H1 (cell line): ENCODE measurements around the gene TYW5. TPM values are rescaled to one million over a fixed set of nuclear protein-coding genes. Genes with fewer than 3 reads are reported as not detected.
A peak's percentile ranks its signal among the peaks of the same experiment; 100 is the strongest.

Source experiments
- CTCF ChIA-PET: fragments of 300-600 bp; sonication (Branson Sonifier 250); formaldehyde crosslinking; loops from one replicate; lab custom pipeline; 2021; ENCODE audit not compliant: partially characterized antibody; lab: Charles Lee
- POLR2A ChIA-PET: fragments of 300-600 bp; sonication (Branson Sonifier 250); formaldehyde crosslinking; loops from one replicate; lab custom pipeline; 2021; ENCODE audit warnings: inconsistent platforms; ENCODE audit not compliant: partially characterized antibody; lab: Charles Lee
- DNase-seq, 2 experiments: peaks; one replicate each; pipeline versions ENCODE4 v3.0.0 to v3.0.0-alpha.2; 2010 to 2022; ENCODE audit warnings: low spot score in 2 of 2, low read depth in 1 of 2, mixed read lengths in 1 of 2
- FAIRE-seq: peaks from 2 replicates; lab custom pipeline; 2011; peaks lifted over from hg19 to GRCh38; lab: Jason Lieb, UNC
- H2AFZ ChIP-seq: 2 replicates; pipeline ENCODE4 v1.8.1; 2012; ENCODE audit warnings: low read length, inconsistent platforms
- H2AK5ac ChIP-seq: 2 replicates; pipeline ENCODE4 v1.6.1; 2013; ENCODE audit warnings: low read depth, low read length
- H2BK120ac ChIP-seq: replicated peaks from 2 replicates; pipeline ENCODE3; 2013; ENCODE audit warnings: low read depth, low read length, inconsistent platforms
- H2BK12ac ChIP-seq: 2 replicates; pipeline ENCODE4 v1.6.1; 2013; ENCODE audit warnings: low read depth, low read length
- H2BK15ac ChIP-seq: 2 replicates; pipeline ENCODE4 v1.6.1; 2013; ENCODE audit warnings: low read length
- H2BK20ac ChIP-seq: 2 replicates; pipeline ENCODE4 v1.6.1; 2013; ENCODE audit warnings: low read length
- H2BK5ac ChIP-seq: 2 replicates; pipeline ENCODE4 v1.6.1; 2013; ENCODE audit warnings: low read depth, low read length
- H3K14ac ChIP-seq: 2 replicates; pipeline ENCODE4 v1.6.1; 2013; ENCODE audit warnings: inconsistent platforms; ENCODE audit not compliant: insufficient read length
- H3K18ac ChIP-seq: 2 replicates; pipeline ENCODE4 v1.6.1; 2013; ENCODE audit warnings: low read length; ENCODE audit errors: extremely low read depth
- H3K23ac ChIP-seq: 2 replicates; pipeline ENCODE4 v1.6.1; 2013; ENCODE audit warnings: inconsistent platforms; ENCODE audit not compliant: insufficient read length
- H3K23me2 ChIP-seq: 2 replicates; pipeline ENCODE4 v1.6.1; 2013; ENCODE audit warnings: low read depth, low read length
- H3K27ac ChIP-seq: 2 replicates; pipeline ENCODE4 v1.6.1; 2011; ENCODE audit warnings: low read depth, low read length, inconsistent platforms
- H3K27me3 ChIP-seq, 4 experiments: replicated peaks in 1 of 4; 1 replicate in 1 of 4; 2 replicates in 3 of 4; pipeline versions ENCODE4 v1.6.1 to v1.8.1; 2011 to 2013; ENCODE audit warnings: low read length in 3 of 4, mild to moderate bottlenecking in 3 of 4, inconsistent platforms in 2 of 4, mixed read lengths in 2 of 4, moderate library complexity in 1 of 4; ENCODE audit not compliant: control insufficient read depth in 3 of 4, insufficient read depth in 3 of 4; ENCODE audit errors: extremely low read depth in 1 of 4
- H3K36me3 ChIP-seq, 4 experiments: 2 replicates each; pipeline versions ENCODE4 v1.6.1 to v1.8.1; 2011 to 2013; ENCODE audit warnings: mild to moderate bottlenecking in 4 of 4, low read length in 3 of 4, moderate library complexity in 2 of 4, control low read depth in 1 of 4, inconsistent platforms in 1 of 4; ENCODE audit not compliant: insufficient read depth in 4 of 4, control insufficient read depth in 2 of 4
- H3K4ac ChIP-seq: replicated peaks from 2 replicates; pipeline ENCODE3; 2013; ENCODE audit warnings: low read length, low read depth, mixed read lengths, inconsistent platforms; ENCODE audit not compliant: insufficient read length
- H3K4me1 ChIP-seq, 4 experiments: replicated peaks in 1 of 4; 1 replicate in 1 of 4; 2 replicates in 3 of 4; pipeline versions ENCODE4 v1.6.1 to v1.8.1; 2011 to 2013; ENCODE audit warnings: low read length in 3 of 4, inconsistent platforms in 2 of 4, mixed read lengths in 1 of 4; ENCODE audit not compliant: insufficient read depth in 4 of 4, control insufficient read depth in 3 of 4
- H3K4me2 ChIP-seq, 2 experiments: 2 replicates each; pipeline versions ENCODE4 v1.6.1 to v1.8.1; 2011 to 2013; ENCODE audit warnings: low read depth in 2 of 2, low read length in 2 of 2, control low read depth in 1 of 2, inconsistent platforms in 1 of 2, mild to moderate bottlenecking in 1 of 2; ENCODE audit not compliant: insufficient read depth in 1 of 2
- H3K4me3 ChIP-seq, 4 experiments: fragments of 200-600, 300-600 bp in 1 of 4; sonication (generic), shearing (Covaris generic), sonication (Bioruptor Twin) in 1 of 4; 2 replicates each; pipeline versions ENCODE4 v1.5.1 to v1.8.1; 2011 to 2016; ENCODE audit warnings: low read length in 4 of 4, low read depth in 3 of 4, control low read depth in 2 of 4, inconsistent platforms in 2 of 4, mild to moderate bottlenecking in 2 of 4, mixed read lengths in 1 of 4, moderate library complexity in 1 of 4; ENCODE audit not compliant: insufficient read depth in 2 of 4; ENCODE audit errors: extremely low read depth in 1 of 4
- H3K56ac ChIP-seq: replicated peaks from 2 replicates; pipeline ENCODE3; 2013; ENCODE audit warnings: low read depth, mild to moderate bottlenecking, mixed read lengths, low read length, inconsistent platforms; ENCODE audit not compliant: insufficient read length
- H3K79me1 ChIP-seq: 2 replicates; pipeline ENCODE4 v1.6.1; 2013; ENCODE audit warnings: low read depth, low read length, control low read depth
- H3K79me2 ChIP-seq, 2 experiments: 2 replicates each; pipeline versions ENCODE4 v1.6.1 to v1.8.1; 2012 to 2013; ENCODE audit warnings: low read length in 2 of 2, mild to moderate bottlenecking in 2 of 2, inconsistent platforms in 1 of 2; ENCODE audit not compliant: insufficient read depth in 2 of 2, control insufficient read depth in 1 of 2
- H3K9ac ChIP-seq, 4 experiments: replicated peaks in 1 of 4; 1 replicate in 1 of 4; 2 replicates in 3 of 4; pipeline versions ENCODE4 v1.6.1 to v1.8.1; 2011 to 2013; ENCODE audit warnings: low read depth in 3 of 4, low read length in 3 of 4, control low read depth in 2 of 4, mild to moderate bottlenecking in 2 of 4, moderate library complexity in 2 of 4, inconsistent platforms in 1 of 4; ENCODE audit errors: extremely low read depth in 1 of 4
- H3K9me3 ChIP-seq, 2 experiments: 2 replicates each; pipeline versions ENCODE4 v1.6.1 to v1.8.1; 2012 to 2013; ENCODE audit warnings: mild to moderate bottlenecking in 2 of 2, moderate library complexity in 2 of 2, control low read depth in 1 of 2, inconsistent platforms in 1 of 2, low read depth in 1 of 2, low read length in 1 of 2, mixed read lengths in 1 of 2; ENCODE audit not compliant: insufficient read depth in 2 of 2
- H4K20me1 ChIP-seq, 2 experiments: replicated peaks in 1 of 2; 2 replicates each; pipeline versions ENCODE3 to v1.8.1; 2011 to 2013; ENCODE audit warnings: inconsistent platforms in 2 of 2, low read length in 2 of 2, mild to moderate bottlenecking in 1 of 2; ENCODE audit not compliant: insufficient read depth in 2 of 2, control insufficient read depth in 1 of 2
- H4K5ac ChIP-seq: 2 replicates; pipeline ENCODE4 v1.6.1; 2013; ENCODE audit warnings: low read length, low read depth, mixed read lengths, inconsistent platforms; ENCODE audit not compliant: insufficient read length
- H4K8ac ChIP-seq: 2 replicates; pipeline ENCODE4 v1.8.0; 2013; ENCODE audit warnings: mild to moderate bottlenecking, moderate library complexity, low read length, inconsistent platforms; ENCODE audit not compliant: insufficient read depth; ENCODE audit errors: extremely low read depth
- H4K91ac ChIP-seq: replicated peaks from 2 replicates; pipeline ENCODE3; 2013; ENCODE audit warnings: low read length, mixed read lengths, inconsistent platforms; ENCODE audit not compliant: insufficient read length
- CTCF ChIP-seq, 3 experiments: IDR thresholded peaks; 1 replicate in 2 of 3; 2 replicates in 1 of 3; pipeline versions ENCODE4 v1.5.1 to v1.6.1; 2011; ENCODE audit warnings: low read length in 3 of 3, mild to moderate bottlenecking in 3 of 3, inconsistent platforms in 2 of 3, low read depth in 1 of 3, moderate library complexity in 1 of 3; ENCODE audit not compliant: insufficient read depth in 1 of 3; ENCODE audit errors: control extremely low read depth in 1 of 3
- NANOG ChIP-seq: IDR thresholded peaks from 2 replicates; pipeline ENCODE4 v1.6.1; 2011; ENCODE audit warnings: low read length, low read depth, mild to moderate bottlenecking, inconsistent platforms; ENCODE audit not compliant: insufficient read depth, poor library complexity, severe bottlenecking
- POU5F1 ChIP-seq: IDR thresholded peaks from 2 replicates; pipeline ENCODE4 v1.6.1; 2011; ENCODE audit warnings: low read depth, mild to moderate bottlenecking, low read length, moderate library complexity
- RAD21 ChIP-seq, 2 experiments: IDR thresholded peaks in 1 of 2; conservative IDR thresholded peaks in 1 of 2; 2 replicates each; pipeline ENCODE4 v1.6.1; 2011; ENCODE audit warnings: low read depth in 2 of 2, low read length in 2 of 2, improper control_type of control experiment in 1 of 2, inconsistent platforms in 1 of 2, mild to moderate bottlenecking in 1 of 2, moderate library complexity in 1 of 2
- WGBS, 2 experiments: shearing (Covaris generic) in 1 of 2; methylation state at CpG; one replicate each; pipeline versions ENCODE4 v1.1.6 to v1.1.7; 2013 to 2015; ENCODE audit warnings: low lambda C conversion rate in 2 of 2, mixed read lengths in 2 of 2, inconsistent platforms in 1 of 2, low coverage in 1 of 2, missing lambda C conversion rate in 1 of 2; ENCODE audit not compliant: insufficient replicate concordance in 2 of 2, insufficient coverage in 1 of 2, insufficient read length in 1 of 2; ENCODE audit errors: extremely low coverage in 1 of 2, missing lambda C conversion rate in 1 of 2; 5-methylcytosine and 5-hydroxymethylcytosine counted together
- polyA plus RNA-seq, 7 experiments: library from polyadenylated mRNA; depleted of rRNA in 3 of 7; stranded (reverse) in 5 of 7; unstranded in 2 of 7; fragments of >200 nt in 5 of 7; fragments of 200-250 nt in 2 of 7; gene quantifications; 1 replicate in 5 of 7; 2 replicates in 1 of 7; 4 replicates in 1 of 7; pipeline versions ENCODE4 v1.2.1 to v1.2.3, GENCODE V29; 2011 to 2013; ENCODE audit warnings: missing spikeins in 2 of 7, mixed read lengths in 2 of 7
- total RNA-seq: library from RNA; stranded (reverse); fragmentation: NEBNext Ultra II Directional; extraction: Animal tissue kit (Norgen Biotek cat#: 25700); gene quantifications from 2 replicates; pipeline ENCODE4 v1.2.1, GENCODE V29; 2021

The TYW5 gene
- total and polyA plus RNA-seq, 2 of the 8 experiments (the other 6 are each of a cell fraction or from before 2014, with no cell fraction given) = 5.4 to 11.3 TPM

DNA sequence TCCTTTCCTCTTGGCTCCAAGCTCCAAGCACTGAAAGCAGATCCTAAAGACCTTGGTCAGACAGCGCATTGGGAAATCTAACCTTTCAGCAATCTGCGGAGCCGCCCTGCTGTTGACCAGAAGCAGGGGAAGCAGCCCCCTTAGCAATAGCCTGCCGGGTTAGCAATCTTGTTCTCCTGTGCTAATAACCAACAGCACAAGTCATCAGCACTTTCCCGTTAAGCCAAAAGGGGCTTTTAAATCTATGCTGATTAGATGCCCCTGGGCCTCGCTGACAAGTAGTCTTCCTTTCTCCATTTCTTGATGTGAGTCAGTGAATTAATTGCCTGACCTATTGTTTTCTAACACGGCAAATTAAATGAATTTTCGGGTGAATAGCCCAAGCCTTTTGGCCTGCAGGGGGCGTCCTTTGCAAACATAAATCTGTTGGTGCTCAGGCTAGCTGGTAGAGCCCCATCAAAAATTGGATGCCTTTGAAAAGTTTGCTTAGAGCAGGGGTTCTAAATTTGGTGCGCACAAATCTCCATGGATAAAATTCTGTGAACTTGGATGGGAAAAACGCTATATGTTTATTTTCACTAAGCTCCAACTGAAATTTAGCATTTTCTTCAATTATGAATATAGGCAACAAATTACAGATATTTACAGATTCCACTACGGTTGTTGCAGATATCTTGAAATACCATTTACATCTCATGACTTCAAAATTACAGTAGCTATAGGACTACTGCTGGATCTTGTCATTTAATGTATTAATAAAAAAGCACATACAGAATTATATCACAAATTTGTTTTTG lies 24.7 kb upstream of the TYW5 start:
- H4K8ac ChIP-seq = no peak overlapping the region
- 24% methylated on average over 12 of the region's 12 CpGs; no CpG with 5 or more reads in 1 of the 2 experiments for WGBS, 2 experiments
- no peak overlapping the region for H3K9ac ChIP-seq
- H3K23me2 ChIP-seq = 0 out of 2 replicates have a peak, but pooled peaks cover 1% of the 10 kb centered on the region
- H3K23ac ChIP-seq = no peak overlapping the region
- H3K79me1 ChIP-seq = no peaks in the 10 kb centered on the region
- no peak overlapping the region; the same call in 1 of the 2 replicates for H2BK12ac ChIP-seq
- peak overlapping the region; percentile 43; the same call in 1 of the 2 replicates for H3K18ac ChIP-seq
- no peak overlapping the region for H2BK15ac ChIP-seq
- peak overlapping the region; percentile 75; the same call in 1 of the 2 replicates for H2AFZ ChIP-seq
- no peaks in the 10 kb centered on the region for H4K20me1 ChIP-seq
- peak overlapping the region; percentile 38 for H4K5ac ChIP-seq
- peak overlapping the region in 3 of 4 experiments; percentile 16 to 44 (median 37); a peak in 4 of 8 replicates for H3K4me3 ChIP-seq
- H3K27ac ChIP-seq = no peak overlapping the region
- ChIA-PET CTCF (interaction anchor here (0.7 to 1.7 kb wide), 17 partner anchors 9 to 718 kb away, joined by 3 to 12 read pairs (median 4); partner anchors contain the start of gene SPATS2L), POLR2A (no interaction called here)
- DNase-seq (peak; percentile 63 to 96), FAIRE-seq (peak; percentile 96)
- peak overlapping the region; percentile 70 for H4K91ac ChIP-seq
- H3K79me2 ChIP-seq = no peaks in the 10 kb centered on the region
- H3K4ac ChIP-seq = no peak overlapping the region
- H3K4me1 ChIP-seq = peaks cover 6 to 17% (median 11%) of the 10 kb centered on the region in 4 experiments; a peak in 6 of 7 replicates
- TF ChIP-seq NANOG (peak; percentile 41), POU5F1 (no peak), CTCF (IDR thresholded peaks at IDR 0.05; ENCODE audit: control extremely low read depth in 1 of 3, insufficient read depth in 1 of 3, low read depth in 1 of 3, low read length in 3 of 3) (peak; percentile 29 to 81 (median 75)), RAD21 (IDR thresholded peaks at IDR 0.05 in 1 of 2, conservative IDR thresholded peaks at IDR 0.05 in 1 of 2; ENCODE audit: low read depth in 2 of 2, low read length in 2 of 2) (peak; percentile 91 to 93)
- no peak overlapping the region for H2AK5ac ChIP-seq
- no peaks in the 10 kb centered on the region for H3K27me3 ChIP-seq
- H3K36me3 ChIP-seq = no peaks in the 10 kb centered on the region
- no peaks in the 10 kb centered on the region for H3K9me3 ChIP-seq
- peak overlapping the region; percentile 42 for H3K56ac ChIP-seq
- peak overlapping the region; percentile 70 for H2BK120ac ChIP-seq
- H2BK20ac ChIP-seq = peak overlapping the region; percentile 18; the same call in 1 of the 2 replicates
- H3K4me2 ChIP-seq = peak overlapping the region; percentile 45 to 72
- peak overlapping the region; percentile 75; the same call in 1 of the 2 replicates for H2BK5ac ChIP-seq
- H3K14ac ChIP-seq = no peak overlapping the region
